Activated naive CD4-positive, alpha-beta T cell treated with anti-CD3 and anti-CD28 coated beads, Interleukin-2, amount 50 U/mL, for 24 hours (primary cell): Measurements from ENCODE around the gene CNKSR3.

Experiments
- H3K27ac Mint-ChIP-seq: one replicate; pipeline ENCODE4 v1.8.0; 2021; ENCODE audit warnings: mild to moderate bottlenecking, mixed read lengths
- H3K27me3 Mint-ChIP-seq: one replicate; pipeline ENCODE4 v1.8.0; 2021; ENCODE audit warnings: mixed read lengths
- H3K36me3 Mint-ChIP-seq: one replicate; pipeline ENCODE4 v1.8.0; 2021; ENCODE audit warnings: mixed read lengths
- H3K4me1 Mint-ChIP-seq: one replicate; pipeline ENCODE4 v1.8.0; 2021; ENCODE audit warnings: mixed read lengths
- H3K4me3 Mint-ChIP-seq: one replicate; pipeline ENCODE4 v1.8.0; 2021; ENCODE audit warnings: mild to moderate bottlenecking, mixed read lengths
- H3K9me3 Mint-ChIP-seq: one replicate; pipeline ENCODE4 v1.8.0; 2021; ENCODE audit warnings: mixed read lengths

CNKSR3 gene

DNA sequence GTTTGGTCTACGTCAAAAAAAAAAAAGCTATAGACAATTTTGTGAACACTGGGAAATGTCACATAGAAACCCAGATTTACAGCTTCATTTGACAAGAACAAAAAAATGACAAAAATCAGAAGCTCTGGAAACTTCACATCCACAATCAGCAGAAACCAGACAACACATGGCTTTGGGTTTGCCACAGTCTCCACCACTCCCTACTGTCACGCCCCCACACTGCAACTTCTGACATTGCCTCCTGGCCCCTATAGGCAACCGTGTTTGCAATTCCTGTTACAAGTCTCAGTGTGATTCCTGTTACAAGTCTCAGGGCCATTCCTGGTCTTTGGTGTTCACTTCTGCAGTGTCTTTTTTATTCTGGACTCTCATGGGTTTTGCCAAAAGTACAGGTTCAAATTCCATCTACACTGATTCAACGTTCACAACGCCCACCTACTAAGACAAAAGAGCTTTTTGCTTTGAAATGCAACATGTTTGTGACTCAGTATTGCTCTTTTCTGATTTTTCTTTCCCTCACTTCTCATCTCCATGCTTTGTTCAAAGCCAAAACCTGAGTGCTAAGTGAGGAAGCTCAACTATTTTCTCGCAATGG is 12.0 kb downstream of the CNKSR3 start:
- H3K4me1 Mint-ChIP-seq = no peaks in the 10 kb centered on the region
- H3K4me3 Mint-ChIP-seq = no peak overlapping the region
- no peaks in the 10 kb centered on the region for H3K9me3 Mint-ChIP-seq
- H3K27me3 Mint-ChIP-seq = peaks cover 3% of the 10 kb centered on the region
- no peaks in the 10 kb centered on the region for H3K36me3 Mint-ChIP-seq
- no peak overlapping the region for H3K27ac Mint-ChIP-seq

GRCh38 chr6:154496793-154497517 is 13.5 kb downstream of the CNKSR3 start:
- Mint-ChIP-seq H3K9me3 (no peaks in the 10 kb centered on the region), H3K4me1 (no peaks in the 10 kb centered on the region), H3K27me3 (no peaks in the 10 kb centered on the region), H3K27ac (no peak overlapping the region), H3K36me3 (no peaks in the 10 kb centered on the region), H3K4me3 (no peak overlapping the region)

DNA sequence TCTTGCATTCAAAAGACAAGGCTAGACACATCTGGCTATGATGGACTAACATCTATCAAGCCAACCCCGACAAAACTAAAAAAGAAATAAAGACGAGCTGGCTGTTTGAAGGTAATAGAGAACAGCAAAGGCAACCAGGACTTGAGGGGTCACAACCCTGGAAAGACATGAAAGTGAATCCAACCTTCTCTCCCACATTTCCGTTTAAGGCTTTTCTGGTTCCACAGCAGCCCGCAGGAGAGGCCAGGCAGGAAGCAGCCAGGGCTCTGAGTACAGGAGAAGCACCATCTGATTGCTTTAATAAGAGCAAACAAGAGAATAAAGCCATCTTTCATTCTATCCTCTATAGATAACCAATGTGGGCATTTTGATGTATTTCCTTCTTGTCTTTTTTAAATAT is 14.3 kb downstream of the CNKSR3 start:
- H3K36me3 Mint-ChIP-seq = no peaks in the 10 kb centered on the region
- no peaks in the 10 kb centered on the region for H3K9me3 Mint-ChIP-seq
- H3K27me3 Mint-ChIP-seq = no peaks in the 10 kb centered on the region
- H3K27ac Mint-ChIP-seq = no peak overlapping the region
- no peak overlapping the region for H3K4me3 Mint-ChIP-seq
- no peaks in the 10 kb centered on the region for H3K4me1 Mint-ChIP-seq

GRCh38 chr6:154494592-154495311 is 15.7 kb downstream of the CNKSR3 start:
- no peak overlapping the region for H3K27ac Mint-ChIP-seq
- no peak overlapping the region for H3K4me3 Mint-ChIP-seq
- H3K27me3 Mint-ChIP-seq = no peaks in the 10 kb centered on the region
- no peaks in the 10 kb centered on the region for H3K4me1 Mint-ChIP-seq
- no peaks in the 10 kb centered on the region for H3K9me3 Mint-ChIP-seq
- no peaks in the 10 kb centered on the region for H3K36me3 Mint-ChIP-seq

- Mint-ChIP-seq H3K4me3 (no peak overlapping the region), H3K4me1 (no peaks in the 10 kb centered on the region), H3K27ac (no peak overlapping the region), H3K27me3 (no peaks in the 10 kb centered on the region), H3K36me3 (no peaks in the 10 kb centered on the region), H3K9me3 (no peaks in the 10 kb centered on the region)
Measured at GRCh38 chr6:154491567-154492470, 18.7 kb downstream of the CNKSR3 start.

GRCh38 chr6:154489822-154490221 is 20.7 kb downstream of the CNKSR3 start:
- Mint-ChIP-seq H3K4me1 (no peaks in the 10 kb centered on the region), H3K27me3 (no peaks in the 10 kb centered on the region), H3K36me3 (no peaks in the 10 kb centered on the region), H3K4me3 (no peak overlapping the region), H3K27ac (no peak overlapping the region), H3K9me3 (no peaks in the 10 kb centered on the region)

DNA sequence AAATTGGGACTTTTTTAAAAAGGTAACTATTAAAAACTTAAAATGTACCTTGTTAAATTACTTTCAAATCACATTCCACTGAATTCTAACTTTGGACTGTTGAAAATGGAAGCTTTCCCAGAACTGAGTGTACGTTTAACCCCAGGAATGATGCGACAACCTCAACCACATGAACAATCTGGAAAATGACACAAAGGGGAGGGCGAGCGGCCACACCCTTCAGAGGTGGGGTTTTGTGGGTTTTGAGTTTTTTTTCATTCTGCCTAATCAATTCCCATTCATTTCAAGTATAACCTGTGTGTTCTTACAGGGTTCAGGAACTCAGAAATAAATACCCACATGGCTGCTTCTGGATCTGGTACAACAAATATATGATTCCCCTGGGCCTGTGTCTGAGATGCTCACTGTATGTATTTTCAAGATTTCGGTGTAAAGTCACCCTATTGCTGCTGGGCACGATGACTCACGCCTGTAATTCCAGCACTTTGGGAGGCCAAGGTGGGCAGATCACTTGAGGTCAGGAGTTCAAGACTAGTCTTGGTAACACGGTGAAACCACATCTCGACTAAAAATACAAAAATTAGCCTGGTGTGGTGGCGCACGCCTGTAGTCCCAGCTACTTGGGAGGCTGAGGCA is 21.6 kb downstream of the CNKSR3 start:
- H3K4me3 Mint-ChIP-seq = no peak overlapping the region
- H3K27ac Mint-ChIP-seq = no peak overlapping the region
- H3K27me3 Mint-ChIP-seq = no peaks in the 10 kb centered on the region
- H3K9me3 Mint-ChIP-seq = no peaks in the 10 kb centered on the region
- no peaks in the 10 kb centered on the region for H3K36me3 Mint-ChIP-seq
- no peaks in the 10 kb centered on the region for H3K4me1 Mint-ChIP-seq

- no peaks in the 10 kb centered on the region for H3K9me3 Mint-ChIP-seq
- no peaks in the 10 kb centered on the region for H3K4me1 Mint-ChIP-seq
- no peak overlapping the region for H3K27ac Mint-ChIP-seq
- no peak overlapping the region for H3K4me3 Mint-ChIP-seq
- no peaks in the 10 kb centered on the region for H3K36me3 Mint-ChIP-seq
- no peaks in the 10 kb centered on the region for H3K27me3 Mint-ChIP-seq
Measured at GRCh38 chr6:154488248-154488593, 22.3 kb downstream of the CNKSR3 start.

DNA sequence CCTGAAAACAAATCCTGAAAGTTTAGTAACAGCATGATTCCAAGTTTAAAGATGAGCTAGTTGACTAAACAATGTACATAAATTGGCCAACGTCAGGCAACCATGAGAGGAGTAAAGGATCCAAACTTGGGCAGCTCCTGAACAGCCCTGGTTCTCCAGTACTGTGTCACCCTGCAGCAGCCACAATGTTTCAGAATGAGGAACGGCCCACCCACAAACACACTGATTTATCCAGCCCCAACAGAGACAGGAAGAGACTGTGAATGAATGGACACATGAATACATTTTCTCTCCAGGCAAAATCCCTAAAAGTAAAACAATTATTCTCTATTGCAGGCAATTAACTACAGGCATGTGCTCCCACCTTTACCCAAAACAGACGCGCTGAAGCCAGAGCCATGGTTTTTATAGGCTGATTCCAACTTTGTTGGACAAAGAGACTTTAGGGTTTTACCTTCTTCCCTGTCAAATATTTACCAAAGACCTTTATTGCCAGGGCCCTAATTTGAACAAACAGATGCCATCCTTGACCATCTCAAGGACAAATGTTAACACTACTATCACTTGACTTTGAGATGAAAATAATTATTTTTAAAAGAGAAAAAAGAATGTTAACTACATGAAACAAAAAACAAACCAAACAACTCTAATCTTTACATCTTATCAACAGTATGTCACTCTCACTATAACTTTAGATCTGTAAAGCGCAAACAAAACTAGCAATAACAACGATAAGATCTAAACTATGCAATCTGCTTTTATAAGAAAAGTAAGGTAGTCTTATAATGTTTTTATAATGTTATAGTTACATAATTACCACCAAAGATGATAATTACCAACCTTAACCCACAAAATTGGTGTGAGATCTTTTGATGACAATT is 22.9 kb downstream of the CNKSR3 start:
- Mint-ChIP-seq H3K4me1 (no peaks in the 10 kb centered on the region), H3K27me3 (no peaks in the 10 kb centered on the region), H3K9me3 (no peaks in the 10 kb centered on the region), H3K27ac (no peak overlapping the region), H3K4me3 (no peak overlapping the region), H3K36me3 (no peaks in the 10 kb centered on the region)

GRCh38 chr6:154485815-154486214 is 24.7 kb downstream of the CNKSR3 start:
- Mint-ChIP-seq H3K9me3 (no peaks in the 10 kb centered on the region), H3K4me3 (no peak overlapping the region), H3K36me3 (no peaks in the 10 kb centered on the region), H3K27me3 (no peaks in the 10 kb centered on the region), H3K4me1 (no peaks in the 10 kb centered on the region), H3K27ac (no peak overlapping the region)

DNA sequence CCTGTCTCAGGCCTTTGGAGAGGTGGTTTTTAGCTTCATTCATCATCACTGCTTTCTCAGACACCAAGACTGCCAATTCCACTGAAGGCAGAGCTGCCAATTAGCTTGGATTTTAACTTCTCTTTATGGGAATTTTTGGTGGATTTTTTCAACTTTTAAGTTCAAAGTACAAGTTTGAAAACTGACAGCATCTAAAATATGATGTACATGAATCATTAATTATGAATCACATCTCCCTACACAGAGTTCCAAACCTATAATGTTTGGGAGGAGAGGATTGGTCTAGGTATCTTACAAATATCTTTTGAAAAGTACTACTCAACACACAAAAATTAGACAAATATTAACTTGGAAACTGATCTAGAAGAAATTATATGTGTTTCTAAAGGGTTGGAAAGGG is 25.5 kb downstream of the CNKSR3 start:
- no peaks in the 10 kb centered on the region for H3K36me3 Mint-ChIP-seq
- no peaks in the 10 kb centered on the region for H3K4me1 Mint-ChIP-seq
- H3K27me3 Mint-ChIP-seq = no peaks in the 10 kb centered on the region
- H3K9me3 Mint-ChIP-seq = no peaks in the 10 kb centered on the region
- H3K27ac Mint-ChIP-seq = no peak overlapping the region
- no peak overlapping the region for H3K4me3 Mint-ChIP-seq

DNA sequence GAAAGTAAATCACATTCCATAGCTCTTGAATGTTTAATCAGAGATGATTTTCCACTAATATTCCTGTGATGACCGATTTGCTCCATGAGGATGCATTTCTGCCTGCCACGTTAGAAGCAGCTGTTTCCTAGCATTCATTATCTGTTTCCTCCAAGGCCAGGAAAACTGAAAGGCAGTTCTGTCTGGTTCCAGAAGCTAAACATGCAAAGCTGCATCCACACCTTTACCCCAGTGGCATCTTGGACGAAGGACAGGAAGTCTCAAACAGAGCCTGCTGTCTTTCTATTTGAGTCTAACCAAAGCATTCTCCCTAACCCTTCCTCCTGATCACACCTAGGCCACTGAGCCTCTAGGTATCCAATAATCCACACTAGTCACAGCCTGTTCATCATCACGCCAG is 27.6 kb downstream of the CNKSR3 start:
- no peaks in the 10 kb centered on the region for H3K36me3 Mint-ChIP-seq

DNA sequence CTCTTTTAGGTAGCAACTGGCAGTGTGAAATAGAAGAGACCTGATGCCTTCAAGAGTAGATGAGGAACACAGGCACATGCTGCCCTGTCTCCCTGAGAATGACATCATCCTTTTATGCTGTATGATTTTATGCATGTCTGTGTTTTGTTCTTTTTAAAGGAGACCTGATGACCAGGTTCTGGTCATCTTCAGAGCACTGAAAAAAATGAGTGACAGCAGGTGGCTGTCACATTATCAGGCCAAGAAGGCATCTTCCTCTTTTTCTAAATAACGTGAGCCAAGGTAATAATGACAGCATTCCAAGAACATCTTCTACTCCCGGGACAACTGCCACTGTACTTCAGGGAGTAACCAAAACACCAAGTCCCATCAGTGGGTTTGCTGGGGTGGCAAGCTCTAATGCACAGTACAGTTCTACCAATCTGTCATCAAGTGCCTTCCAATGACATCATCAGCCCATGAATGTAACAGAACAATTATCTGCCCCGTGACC is 28.9 kb downstream of the CNKSR3 start:
- H3K36me3 Mint-ChIP-seq = no peaks in the 10 kb centered on the region
- no peak overlapping the region for H3K27ac Mint-ChIP-seq
- H3K9me3 Mint-ChIP-seq = no peaks in the 10 kb centered on the region
- H3K4me1 Mint-ChIP-seq = no peaks in the 10 kb centered on the region
- no peak overlapping the region for H3K4me3 Mint-ChIP-seq
- peaks cover 2% of the 10 kb centered on the region for H3K27me3 Mint-ChIP-seq

More for the DNA sequence above, 27.6 kb downstream of the CNKSR3 start:
- Mint-ChIP-seq H3K4me1 (no peaks in the 10 kb centered on the region), H3K27ac (no peak overlapping the region), H3K27me3 (peaks cover 2% of the 10 kb centered on the region), H3K4me3 (no peak overlapping the region), H3K9me3 (no peaks in the 10 kb centered on the region)
